Gastrocnemius medialis (tissue), 4 donors: Measurements from ENCODE around the gene CITED4. TPM values are rescaled to one million over a fixed set of nuclear protein-coding genes. Genes with fewer than 3 reads are reported as not detected.

Experiments used
- ATAC-seq, 2 donors: fragments of 150-250 bp; one replicate each; pipeline ENCODE4 v1.9.1; 2016
- DNase-seq, 2 donors: peaks; one replicate each; pipeline ENCODE4 v3.0.0-alpha.2; 2019
- H3K27ac ChIP-seq, 4 donors: fragments of 200-600 bp; sonication (generic); 1 replicate in 1 of 4; 2 replicates in 3 of 4; pipeline ENCODE4 v1.5.1; 2016 to 2018; ENCODE audit warnings: mild to moderate bottlenecking in 2 of 4, moderate library complexity in 1 of 4
- H3K27me3 ChIP-seq, 3 donors: fragments of 200-600 bp; sonication (generic) in 2 of 3; 1 replicate in 1 of 3; 2 replicates in 2 of 3; pipeline versions ENCODE4 v1.5.1 to v1.6.0; 2016 to 2019; ENCODE audit warnings: mild to moderate bottlenecking in 1 of 3, moderate library complexity in 1 of 3
- H3K36me3 ChIP-seq, 2 donors: fragments of 200-600 bp; sonication (generic) in 1 of 2; one replicate each; pipeline ENCODE4 v1.5.1; 2017 to 2018
- H3K4me1 ChIP-seq, 2 donors: fragments of 200-600 bp; sonication (generic) in 1 of 2; one replicate each; pipeline ENCODE4 v1.5.1; 2016 to 2017; ENCODE audit warnings: mild to moderate bottlenecking in 2 of 2
- H3K4me3 ChIP-seq, 4 donors: fragments of 200-600 bp; sonication (generic) in 3 of 4; 1 replicate in 1 of 4; 2 replicates in 3 of 4; pipeline ENCODE4 v1.5.1; 2016 to 2019; ENCODE audit warnings: mild to moderate bottlenecking in 2 of 4
- H3K9me3 ChIP-seq, 3 donors: fragments of 200-600 bp; sonication (generic) in 2 of 3; 1 replicate in 1 of 3; 2 replicates in 2 of 3; pipeline ENCODE4 v1.5.1; 2016 to 2019
- CTCF ChIP-seq, 5 experiments: fragments of 450-650 bp in 3 of 5; fragments of 200-600 bp in 2 of 5; sonication (generic) in 2 of 5; IDR thresholded peaks in 4 of 5; conservative IDR thresholded peaks in 1 of 5; 1 replicate in 4 of 5; 2 replicates in 1 of 5; pipeline ENCODE4 v1.5.1; 2016 to 2019; ENCODE audit warnings: antibody characterized with exemption in 5 of 5, mild to moderate bottlenecking in 3 of 5, moderate library complexity in 3 of 5
- POLR2A ChIP-seq, 2 donors: fragments of 450-650 bp; IDR thresholded peaks; one replicate each; pipeline ENCODE4 v1.6.1; 2017; ENCODE audit warnings: antibody characterized with exemption in 2 of 2, mild to moderate bottlenecking in 2 of 2, moderate library complexity in 2 of 2
- in situ Hi-C, 4 donors: fragments of 200-750 bp; cut with MboI; loops; one replicate each; pipeline versions ENCODE4 v1.15.0 to v1.8.0; 2017; ENCODE audit warnings: low sequenced_read_pairs in 4 of 4
- intact Hi-C: fragments of 100-400 bp; cut with DNase I; formaldehyde crosslinking; loops from one replicate; pipeline ENCODE4 v1.15.1; 2023; ENCODE audit warnings: low total_unique reads
- total RNA-seq, 4 donors: library from RNA; depleted of rRNA; stranded (reverse); fragments of >200 nt; gene quantifications; one replicate each; pipeline versions ENCODE4 v1.1.0 to v1.2.3, GENCODE V29; 2016

The CITED4 gene
- total RNA-seq, 4 donors from 2014 or later: 15.9 to 30.8 (median 23.1) TPM

DNA sequence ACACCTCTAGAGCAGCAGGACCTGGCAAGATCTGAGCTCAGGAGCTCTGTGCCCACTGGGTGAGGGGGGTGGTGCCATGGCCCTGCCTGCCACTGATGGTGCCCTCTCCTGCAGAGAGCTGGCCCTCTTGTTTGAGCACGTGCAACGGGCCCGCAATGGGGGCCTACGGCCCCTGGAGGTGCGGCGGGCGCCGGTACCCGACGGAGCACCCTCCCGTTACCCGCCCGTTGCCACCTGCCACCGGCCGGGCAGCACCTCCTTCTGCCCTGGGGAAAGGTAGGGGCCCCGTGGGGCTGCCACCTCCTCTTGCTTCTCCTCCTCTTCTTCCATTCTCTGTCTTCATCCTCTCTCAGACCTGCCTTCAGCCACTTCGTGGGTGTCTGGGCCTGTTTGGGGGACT is 38.2 kb downstream of the CITED4 start:
- DNase-seq: no peak
- no peaks in the 10 kb centered on the region for H3K36me3 ChIP-seq
- H3K27ac ChIP-seq: no peak overlapping the region
- H3K4me1 ChIP-seq: peaks cover 0 to 10% of the 10 kb centered on the region in 2 donors
- in situ Hi-C loops: no loop called here
- intact Hi-C loops: no loop called here
- TF ChIP-seq POLR2A (IDR thresholded peaks at IDR 0.05) (no peak), CTCF (IDR thresholded peaks at IDR 0.05 in 4 of 5, conservative IDR thresholded peaks at IDR 0.05 in 1 of 5) (no peak)
- ATAC-seq: no peak
- no peak overlapping the region for H3K4me3 ChIP-seq
- H3K27me3 ChIP-seq: no peaks in the 10 kb centered on the region
- no peaks in the 10 kb centered on the region for H3K9me3 ChIP-seq

DNA sequence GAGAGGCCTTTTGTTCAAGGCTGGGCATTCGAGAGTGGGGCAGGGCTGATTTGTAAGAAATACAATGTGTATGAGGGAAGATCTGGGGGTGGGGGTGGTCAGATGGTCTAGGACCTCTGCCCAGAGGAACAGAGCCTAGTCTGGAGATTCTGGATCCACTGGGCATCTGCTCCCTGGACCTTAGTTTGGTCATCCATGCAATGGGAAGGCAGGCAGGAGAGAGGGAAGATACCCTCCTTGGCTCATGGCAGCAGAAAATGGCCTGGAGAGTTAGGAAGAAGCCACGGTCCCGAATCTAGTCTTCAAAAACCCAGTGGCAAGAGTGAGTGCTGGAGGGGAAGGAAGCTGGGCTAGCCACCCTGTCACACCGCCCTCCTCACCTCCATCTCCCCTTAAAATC is 38.8 kb downstream of the CITED4 start:
- Histone ChIP-seq H3K4me1 (peaks cover 0 to 10% of the 10 kb centered on the region in 2 donors), H3K27me3 (no peaks in the 10 kb centered on the region), H3K27ac (no peak overlapping the region), H3K9me3 (no peaks in the 10 kb centered on the region), H3K4me3 (no peak overlapping the region), H3K36me3 (no peaks in the 10 kb centered on the region)
- DNase-seq (no peak), ATAC-seq (no peak)
- TF ChIP-seq POLR2A (IDR thresholded peaks at IDR 0.05): no peak
- in situ Hi-C loops: no loop called here
- intact Hi-C loops: no loop called here

DNA sequence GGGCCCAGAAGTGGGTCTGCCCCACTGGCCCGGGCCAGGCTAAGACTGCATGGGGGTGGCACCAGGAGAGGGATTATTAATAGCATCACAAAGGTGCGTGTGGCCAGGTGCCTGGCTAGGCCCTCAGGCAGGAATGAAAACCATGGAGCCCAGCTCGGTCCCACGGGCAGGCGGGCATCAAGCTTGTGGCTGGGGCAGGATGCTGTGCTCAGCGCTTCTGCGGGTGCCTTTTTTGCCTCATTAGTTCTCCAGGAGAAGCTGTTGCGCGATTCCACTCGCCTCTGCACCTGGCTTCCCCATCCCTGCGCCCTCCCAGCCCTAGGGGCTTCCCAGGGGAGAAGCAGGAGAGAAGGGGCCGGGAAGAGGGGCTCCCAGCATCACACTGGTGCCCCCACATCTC is 39.3 kb downstream of the CITED4 start:
- ATAC-seq: no peak
- intact Hi-C loops: no loop called here
- no peak for TF ChIP-seq POLR2A (IDR thresholded peaks at IDR 0.05)
- TF ChIP-seq CTCF (IDR thresholded peaks at IDR 0.05 in 4 of 5, conservative IDR thresholded peaks at IDR 0.05 in 1 of 5): no peak

GRCh38 chr1:40820911-40821693 is 41.1 kb downstream of the CITED4 start:
- intact Hi-C loops (no loop called here), in situ Hi-C loops (no loop called here)
- no peaks in the 10 kb centered on the region for H3K9me3 ChIP-seq
- ATAC-seq: peak in 1 of 2 donors; percentile 15
- H3K27me3 ChIP-seq: no peaks in the 10 kb centered on the region
- no peak for DNase-seq
- H3K4me3 ChIP-seq: no peak overlapping the region
- no peak for TF ChIP-seq POLR2A (IDR thresholded peaks at IDR 0.05)
- TF ChIP-seq CTCF (IDR thresholded peaks at IDR 0.05 in 4 of 5, conservative IDR thresholded peaks at IDR 0.05 in 1 of 5): no peak
- peaks cover 0 to 10% of the 10 kb centered on the region in 2 donors for H3K4me1 ChIP-seq
- no peaks in the 10 kb centered on the region for H3K36me3 ChIP-seq
- no peak overlapping the region for H3K27ac ChIP-seq

More for the DNA sequence above, 39.3 kb downstream of the CITED4 start:
- DNase-seq: no peak
- Histone ChIP-seq H3K36me3 (no peaks in the 10 kb centered on the region), H3K4me3 (no peak overlapping the region), H3K27me3 (no peaks in the 10 kb centered on the region), H3K9me3 (no peaks in the 10 kb centered on the region), H3K4me1 (peaks cover 0 to 10% of the 10 kb centered on the region in 2 donors), H3K27ac (no peak overlapping the region)
- in situ Hi-C loops: no loop called here

- ATAC-seq (peak in 1 of 2 donors; percentile 57), DNase-seq (no peak)
- H3K4me3 ChIP-seq: no peak overlapping the region
- no peak overlapping the region for H3K27ac ChIP-seq
- peaks cover 0 to 10% of the 10 kb centered on the region in 2 donors for H3K4me1 ChIP-seq
- TF ChIP-seq CTCF (IDR thresholded peaks at IDR 0.05 in 4 of 5, conservative IDR thresholded peaks at IDR 0.05 in 1 of 5): no peak
- no peak for TF ChIP-seq POLR2A (IDR thresholded peaks at IDR 0.05)
- no peaks in the 10 kb centered on the region for H3K27me3 ChIP-seq
- H3K36me3 ChIP-seq: no peaks in the 10 kb centered on the region
- intact Hi-C loops (no loop called here), in situ Hi-C loops (no loop called here)
- H3K9me3 ChIP-seq: no peaks in the 10 kb centered on the region
These were observed 41.8 kb downstream of the CITED4 start for GRCh38 chr1:40820251-40820797.
